HCT116 (cell line): Measurements from ENCODE around the gene UQCRH.

Source experiments
- CTCF ChIP-seq, 3 experiments: fragments of 200-600 bp in 1 of 3; sonication (generic) in 1 of 3; IDR thresholded peaks in 2 of 3; conservative IDR thresholded peaks in 1 of 3; 2 replicates each; pipeline ENCODE4 v1.5.1; 2012 to 2017; ENCODE audit warnings: low read depth in 2 of 3, low read length in 2 of 3, antibody characterized with exemption in 1 of 3, borderline replicate concordance in 1 of 3, control low read depth in 1 of 3, mild to moderate bottlenecking in 1 of 3, mixed read lengths in 1 of 3, mixed run types in 1 of 3, moderate library complexity in 1 of 3; ENCODE audit not compliant: insufficient read depth in 1 of 3
- EGR1 ChIP-seq: IDR thresholded peaks from 2 replicates; pipeline ENCODE4 v1.6.1; 2012; ENCODE audit warnings: low read depth
- EZH2 ChIP-seq: fragments of 200-600 bp; sonication (generic); IDR thresholded peaks from 2 replicates; pipeline ENCODE4 v1.6.1; 2017; ENCODE audit warnings: antibody characterized with exemption, mixed run types
- EZH2phosphoT487 ChIP-seq: fragments of 200-600 bp; IDR thresholded peaks from 2 replicates; pipeline ENCODE4 v1.6.1; 2018; ENCODE audit warnings: antibody characterized with exemption, borderline replicate concordance
- JUND ChIP-seq: IDR thresholded peaks from 2 replicates; pipeline ENCODE4 v1.6.1; 2012
- MAX ChIP-seq: IDR thresholded peaks from 2 replicates; pipeline ENCODE4 v1.6.1; 2012
- POLR2A ChIP-seq: IDR thresholded peaks from 2 replicates; pipeline ENCODE4 v1.7.0; 2011; ENCODE audit warnings: borderline replicate concordance; ENCODE audit not compliant: insufficient read depth, insufficient read length; ENCODE audit errors: extremely low read depth
- REST ChIP-seq: IDR thresholded peaks from 2 replicates; pipeline ENCODE4 v1.6.1; 2012; ENCODE audit warnings: low read depth
- SIN3A ChIP-seq: IDR thresholded peaks from 2 replicates; pipeline ENCODE4 v1.6.1; 2012; ENCODE audit warnings: low read depth
- SP1 ChIP-seq: IDR thresholded peaks from 2 replicates; pipeline ENCODE4 v1.6.1; 2012; ENCODE audit warnings: low read depth
- TCF7L2 ChIP-seq: IDR thresholded peaks from 2 replicates; pipeline ENCODE4 v1.7.0; 2011; ENCODE audit warnings: borderline replicate concordance, inconsistent platforms; ENCODE audit not compliant: insufficient read depth, insufficient read length; ENCODE audit errors: extremely low read depth
- YY1 ChIP-seq: IDR thresholded peaks from 2 replicates; pipeline ENCODE4 v1.6.1; 2011; ENCODE audit warnings: low read length, low read depth, moderate library complexity, mild to moderate bottlenecking; ENCODE audit not compliant: insufficient replicate concordance; ENCODE audit errors: extremely low read depth
- ZBTB33 ChIP-seq: IDR thresholded peaks from 2 replicates; pipeline ENCODE4 v1.6.1; 2011; ENCODE audit warnings: mild to moderate bottlenecking, low read length, moderate library complexity; ENCODE audit not compliant: insufficient replicate concordance; ENCODE audit errors: extremely low read depth

GRCh38 chr1:46343705-46344104 lies 40.2 kb downstream of the UQCRH start:
- TF ChIP-seq MAX (no peak), EGR1 (no peak), SP1 (no peak), EZH2 (no peak), CTCF (IDR thresholded peaks at IDR 0.05 in 2 of 3, conservative IDR thresholded peaks at IDR 0.05 in 1 of 3; ENCODE audit: borderline replicate concordance in 1 of 3, insufficient read depth in 1 of 3, low read depth in 2 of 3, low read length in 2 of 3) (no peak), EZH2phosphoT487 (no peak), REST (no peak), SIN3A (no peak), TCF7L2 (no peak), JUND (no peak), POLR2A (no peak), YY1 (no peak), ZBTB33 (no peak)
